HCT116 (cell line): ENCODE measurements around the gene MGP. TPM values are rescaled to one million over a fixed set of nuclear protein-coding genes. Genes with fewer than 3 reads are reported as not detected.

Experiments used
- ATAC-seq: fragments of 200-7000 bp; cut with Tn5 transposase; 2 replicates; pipeline ENCODE4 v1.9.1; 2020; ENCODE audit warnings: mild to moderate bottlenecking, moderate library complexity
- BruUV-seq: library from RNA; stranded (reverse); fragments of 400-500 nt; replicated peaks from 2 replicates; lab custom pipeline; 2021; lab: Mats Ljungman, UMichigan
- CTCF ChIA-PET: fragments of 300-600 bp; sonication (Branson Sonifier 250); formaldehyde crosslinking; loops from one replicate; lab custom pipeline; 2021; ENCODE audit warnings: antibody characterized with exemption; lab: Charles Lee
- POLR2A ChIA-PET: fragments of 300-600, 350-600 bp; sonication (Branson Sonifier 250); formaldehyde crosslinking; loops from one replicate; lab custom pipeline; 2021; ENCODE audit warnings: antibody characterized with exemption; lab: Charles Lee
- RAD21 ChIA-PET, 2 experiments: fragments of 300-600 bp; sonication (Branson Sonifier 250); formaldehyde crosslinking; loops; one replicate each; lab custom pipeline; 2023; ENCODE audit warnings: low total read pairs in 2 of 2; ENCODE audit not compliant: uncharacterized antibody in 2 of 2, unreplicated experiment in 2 of 2, low non-redundant PET in 1 of 2; lab: Charles Lee
- DNase-seq: peaks from one replicate; pipeline ENCODE4 v3.0.0-alpha.2; 2010; ENCODE audit warnings: low read depth, low spot score
- H2AFZ ChIP-seq: fragments of 200-600 bp; shearing (Covaris generic), sonication (generic); 2 replicates; pipeline ENCODE4 v1.6.1; 2017; ENCODE audit warnings: low read depth, mixed run types, mixed read lengths, antibody characterized with exemption, low read length; ENCODE audit not compliant: poor library complexity, severe bottlenecking
- H3K27ac ChIP-seq: 2 replicates; pipeline ENCODE4 v1.5.1; 2012; ENCODE audit warnings: low read depth, low read length
- H3K27me3 ChIP-seq: fragments of 200-600 bp; sonication (generic); 2 replicates; pipeline ENCODE4 v1.6.1; 2016; ENCODE audit warnings: mixed run types, low read length, mixed read lengths; ENCODE audit not compliant: insufficient read depth
- H3K36me3 ChIP-seq, 2 experiments: fragments of 200-500 bp in 1 of 2; fragments of 200-600 bp in 1 of 2; sonication (Bioruptor generic) in 1 of 2; sonication (generic) in 1 of 2; 2 replicates each; pipeline versions ENCODE4 v1.5.1 to v1.6.1; 2014 to 2016; ENCODE audit warnings: low read length in 2 of 2, inconsistent platforms in 1 of 2, mixed read lengths in 1 of 2, mixed run types in 1 of 2; ENCODE audit not compliant: insufficient read depth in 2 of 2, control insufficient read depth in 1 of 2
- H3K4me1 ChIP-seq, 2 experiments: fragments of 200-600 bp in 1 of 2; sonication (generic) in 1 of 2; 2 replicates each; pipeline versions ENCODE4 v1.5.1 to v1.6.1; 2012 to 2017; ENCODE audit warnings: low read length in 2 of 2, inconsistent platforms in 1 of 2, mild to moderate bottlenecking in 1 of 2, mixed read lengths in 1 of 2, mixed run types in 1 of 2, moderate library complexity in 1 of 2; ENCODE audit not compliant: insufficient read depth in 2 of 2, control insufficient read depth in 1 of 2
- H3K4me2 ChIP-seq: fragments of 200-600 bp; sonication (generic); 2 replicates; pipeline ENCODE4 v1.6.1; 2017; ENCODE audit warnings: mixed run types, low read length, mixed read lengths
- H3K4me3 ChIP-seq, 2 experiments: fragments of 200-600 bp in 1 of 2; sonication (generic) in 1 of 2; replicated peaks in 1 of 2; 2 replicates each; pipeline ENCODE4 v1.5.1; 2011 to 2016; ENCODE audit warnings: low read length in 2 of 2, control low read depth in 1 of 2, low read depth in 1 of 2, mild to moderate bottlenecking in 1 of 2, mixed read lengths in 1 of 2, mixed run types in 1 of 2
- H3K79me2 ChIP-seq: fragments of 200-600 bp; sonication (generic); 2 replicates; pipeline ENCODE4 v1.6.1; 2017; ENCODE audit warnings: mild to moderate bottlenecking, mixed run types, low read length, moderate library complexity, mixed read lengths; ENCODE audit not compliant: insufficient read depth
- H3K9ac ChIP-seq: fragments of 200-600 bp; sonication (generic); 2 replicates; pipeline ENCODE4 v1.6.1; 2016; ENCODE audit warnings: low read length, mixed read lengths
- H3K9me2 ChIP-seq: fragments of 200-600 bp; sonication (generic), shearing (Covaris generic); 2 replicates; pipeline ENCODE4 v1.6.1; 2017; ENCODE audit warnings: mixed run types, mild to moderate bottlenecking, moderate library complexity; ENCODE audit not compliant: insufficient read depth
- H3K9me3 ChIP-seq, 2 experiments: fragments of 200-500 bp in 1 of 2; fragments of 200-600 bp in 1 of 2; sonication (Bioruptor generic) in 1 of 2; sonication (generic) in 1 of 2; 2 replicates each; pipeline ENCODE4 v1.6.1; 2014 to 2017; ENCODE audit warnings: low read length in 2 of 2, mixed read lengths in 2 of 2, inconsistent platforms in 1 of 2, low read depth in 1 of 2, mild to moderate bottlenecking in 1 of 2, mixed run types in 1 of 2, moderate library complexity in 1 of 2; ENCODE audit not compliant: control insufficient read depth in 1 of 2, insufficient read depth in 1 of 2
- H4K20me1 ChIP-seq: fragments of 200-600 bp; sonication (generic), shearing (Covaris generic); 2 replicates; pipeline ENCODE4 v1.6.1; 2017; ENCODE audit warnings: mixed run types, mild to moderate bottlenecking, moderate library complexity; ENCODE audit not compliant: insufficient read depth
- ATF3 ChIP-seq: IDR thresholded peaks from 2 replicates; pipeline ENCODE4 v1.6.1; 2012
- CBX3 ChIP-seq: IDR thresholded peaks from 2 replicates; pipeline ENCODE4 v1.6.1; 2012; ENCODE audit warnings: low read depth
- CEBPB ChIP-seq: IDR thresholded peaks from 2 replicates; pipeline ENCODE4 v1.6.1; 2012; ENCODE audit warnings: low read depth
- CTCF ChIP-seq, 3 experiments: fragments of 200-600 bp in 1 of 3; sonication (generic) in 1 of 3; IDR thresholded peaks in 2 of 3; conservative IDR thresholded peaks in 1 of 3; 2 replicates each; pipeline ENCODE4 v1.5.1; 2012 to 2017; ENCODE audit warnings: low read depth in 2 of 3, low read length in 2 of 3, antibody characterized with exemption in 1 of 3, borderline replicate concordance in 1 of 3, control low read depth in 1 of 3, mild to moderate bottlenecking in 1 of 3, mixed read lengths in 1 of 3, mixed run types in 1 of 3, moderate library complexity in 1 of 3; ENCODE audit not compliant: insufficient read depth in 1 of 3
- EGR1 ChIP-seq: IDR thresholded peaks from 2 replicates; pipeline ENCODE4 v1.6.1; 2012; ENCODE audit warnings: low read depth
- ELF1 ChIP-seq: IDR thresholded peaks from 2 replicates; pipeline ENCODE4 v1.6.1; 2012; ENCODE audit warnings: low read depth, borderline replicate concordance
- EZH2 ChIP-seq: fragments of 200-600 bp; sonication (generic); IDR thresholded peaks from 2 replicates; pipeline ENCODE4 v1.6.1; 2017; ENCODE audit warnings: antibody characterized with exemption, mixed run types
- EZH2phosphoT487 ChIP-seq: fragments of 200-600 bp; IDR thresholded peaks from 2 replicates; pipeline ENCODE4 v1.6.1; 2018; ENCODE audit warnings: antibody characterized with exemption, borderline replicate concordance
- FOSL1 ChIP-seq: IDR thresholded peaks from 2 replicates; pipeline ENCODE4 v1.6.1; 2012; ENCODE audit warnings: low read depth
- JUND ChIP-seq: IDR thresholded peaks from 2 replicates; pipeline ENCODE4 v1.6.1; 2012
- MAX ChIP-seq: IDR thresholded peaks from 2 replicates; pipeline ENCODE4 v1.6.1; 2012
- REST ChIP-seq: IDR thresholded peaks from 2 replicates; pipeline ENCODE4 v1.6.1; 2012; ENCODE audit warnings: low read depth
- SIN3A ChIP-seq: IDR thresholded peaks from 2 replicates; pipeline ENCODE4 v1.6.1; 2012; ENCODE audit warnings: low read depth
- SP1 ChIP-seq: IDR thresholded peaks from 2 replicates; pipeline ENCODE4 v1.6.1; 2012; ENCODE audit warnings: low read depth
- TCF7L2 ChIP-seq: IDR thresholded peaks from 2 replicates; pipeline ENCODE4 v1.7.0; 2011; ENCODE audit warnings: borderline replicate concordance, inconsistent platforms; ENCODE audit not compliant: insufficient read depth, insufficient read length; ENCODE audit errors: extremely low read depth
- ZFX ChIP-seq: fragments of 450-650 bp; IDR thresholded peaks from 2 replicates; pipeline ENCODE4 v1.6.1; 2017
- ZNF274 ChIP-seq: fragments of 200-500 bp; sonication (Bioruptor generic); IDR thresholded peaks from 2 replicates; pipeline ENCODE4 v1.6.1; 2014; ENCODE audit warnings: mild to moderate bottlenecking, low read depth, low read length, inconsistent platforms
- intact Hi-C: fragments of 100-400 bp; cut with micrococcal nuclease; formaldehyde crosslinking; loops from 2 replicates; pipeline ENCODE4 v1.10.0; 2022
- total RNA-seq: library from RNA; stranded (reverse); gene quantifications from one replicate; pipeline ENCODE4 v1.2.1, GENCODE V29; 2021; ENCODE audit not compliant: unreplicated experiment

The MGP gene
- total RNA-seq, 1 experiment from 2014 or later = 1.3 TPM

- TF ChIP-seq CTCF (IDR thresholded peaks at IDR 0.05 in 2 of 3, conservative IDR thresholded peaks at IDR 0.05 in 1 of 3; ENCODE audit: borderline replicate concordance in 1 of 3, insufficient read depth in 1 of 3, low read depth in 2 of 3, low read length in 2 of 3) (no peak), EZH2phosphoT487 (no peak), MAX (no peak)
These were observed 15.0 kb upstream of the MGP start (continued) for GRCh38 chr12:14900521-14901227.

- H3K9ac ChIP-seq = no peak overlapping the region
- no peaks in the 10 kb centered on the region for H3K36me3 ChIP-seq
- no peak overlapping the region for H3K27ac ChIP-seq
- no peak overlapping the region for H3K4me2 ChIP-seq
- DNase-seq (no peak), ATAC-seq (no peak)
- BruUV-seq = no TSS peak
- no peaks in the 10 kb centered on the region for H3K9me2 ChIP-seq
- H3K4me1 ChIP-seq = no peaks in the 10 kb centered on the region
- ChIA-PET RAD21 (no interaction called here), POLR2A (no interaction called here), CTCF (interaction anchor here (1.5 kb wide), 1 partner anchor 13 kb away, joined by 3 read pairs; no protein-coding TSS in a partner anchor)
- no peaks in the 10 kb centered on the region for H3K79me2 ChIP-seq
- H3K27me3 ChIP-seq = no peaks in the 10 kb centered on the region
- intact Hi-C loops = no loop called here
- no peak overlapping the region for H3K4me3 ChIP-seq
- no peaks in the 10 kb centered on the region for H4K20me1 ChIP-seq
- no peak overlapping the region for H2AFZ ChIP-seq
- H3K9me3 ChIP-seq = no peaks in the 10 kb centered on the region
- TF ChIP-seq CEBPB = no peak
- TF ChIP-seq ATF3 = no peak
- TF ChIP-seq ELF1 = no peak
- TF ChIP-seq ZNF274 = no peak
- TF ChIP-seq SIN3A = no peak
- TF ChIP-seq EZH2 = no peak
- TF ChIP-seq SP1 = no peak
- TF ChIP-seq FOSL1 = no peak
- TF ChIP-seq ZFX = no peak
- no peak for TF ChIP-seq REST
- TF ChIP-seq EZH2phosphoT487 = no peak
- TF ChIP-seq CBX3 = no peak
- TF ChIP-seq TCF7L2 = no peak
- no peak for TF ChIP-seq EGR1
- no peak for TF ChIP-seq JUND
These were observed 11.0 kb upstream of the MGP start for GRCh38 chr12:14896521-14897169.
